ENCODE data around the gene PANX3. TPM values are rescaled to one million over a fixed set of nuclear protein-coding genes. Genes with fewer than 3 reads are reported as not detected.
A peak's percentile ranks its signal among the peaks of the same experiment; 100 is the strongest.

The PANX3 gene, protein sequence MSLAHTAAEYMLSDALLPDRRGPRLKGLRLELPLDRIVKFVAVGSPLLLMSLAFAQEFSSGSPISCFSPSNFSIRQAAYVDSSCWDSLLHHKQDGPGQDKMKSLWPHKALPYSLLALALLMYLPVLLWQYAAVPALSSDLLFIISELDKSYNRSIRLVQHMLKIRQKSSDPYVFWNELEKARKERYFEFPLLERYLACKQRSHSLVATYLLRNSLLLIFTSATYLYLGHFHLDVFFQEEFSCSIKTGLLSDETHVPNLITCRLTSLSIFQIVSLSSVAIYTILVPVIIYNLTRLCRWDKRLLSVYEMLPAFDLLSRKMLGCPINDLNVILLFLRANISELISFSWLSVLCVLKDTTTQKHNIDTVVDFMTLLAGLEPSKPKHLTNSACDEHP
- total RNA-seq = not detected

- no peaks in the 10 kb centered on the region for H3K36me3 Mint-ChIP-seq
- DNase-seq (ENCODE audit: low spot score in 2 of 2) = no peak
- no peaks in the 10 kb centered on the region for H3K9me3 Mint-ChIP-seq
- H3K27ac Mint-ChIP-seq = no peak within 1 kb of the TSS
- ATAC-seq = no peak
These were observed at the start of gene PANX3 for GRCh38 chr11:124611064-124611463. TSS of gene PANX3 (plus strand) at chr11:124611428. CDS start at chr11:124611557, 129 bp downstream.

GRCh38 chr11:124569697-124570096 lies 41.5 kb upstream of the PANX3 start, which contains the start of gene OR8A1:
TSS of gene OR8A1 (plus strand) at chr11:124569997. CDS start at chr11:124570120, 123 bp downstream.
- Mint-ChIP-seq H3K9me3 (no peaks in the 10 kb centered on the region), H3K27ac (no peak within 1 kb of the TSS), H3K36me3 (no peaks in the 10 kb centered on the region)
- no peak for DNase-seq (ENCODE audit: low spot score in 2 of 2)
- no peak for ATAC-seq

GRCh38 chr11:124570160-124570559 lies 41.1 kb upstream of the PANX3 start:
- ATAC-seq (no peak), DNase-seq (ENCODE audit: low spot score in 2 of 2) (no peak)
- no peak overlapping the region for H3K27ac Mint-ChIP-seq
- H3K36me3 Mint-ChIP-seq = no peaks in the 10 kb centered on the region
- no peaks in the 10 kb centered on the region for H3K9me3 Mint-ChIP-seq

GRCh38 chr11:124577716-124578427 lies 33.4 kb upstream of the PANX3 start:
- Mint-ChIP-seq H3K36me3 (no peaks in the 10 kb centered on the region), H3K9me3 (no peaks in the 10 kb centered on the region), H3K27ac (no peak overlapping the region)
- no peak for DNase-seq (ENCODE audit: low spot score in 2 of 2)
- no peak for ATAC-seq

DNA sequence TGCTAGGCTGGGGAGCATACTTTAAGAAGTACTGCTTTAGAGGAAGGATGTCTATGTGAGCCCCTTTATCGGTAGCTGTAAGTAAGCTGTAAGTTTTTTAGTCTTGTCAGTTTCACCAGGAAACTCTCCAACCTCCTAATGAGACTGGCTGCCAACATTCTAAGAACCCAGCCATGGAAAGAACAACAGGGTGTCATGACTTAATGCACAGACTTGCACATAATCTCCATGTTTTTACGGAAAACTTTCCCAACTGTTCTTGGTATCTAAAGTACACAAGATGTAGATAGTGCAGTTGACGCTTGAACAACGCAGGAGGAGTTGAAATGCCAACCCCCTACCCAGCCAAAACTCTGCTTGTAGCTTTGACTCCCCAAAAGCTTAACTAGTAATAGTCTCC lies 32.5 kb upstream of the PANX3 start:
- no peak overlapping the region for H3K27ac Mint-ChIP-seq
- H3K9me3 Mint-ChIP-seq = no peaks in the 10 kb centered on the region
- ATAC-seq (no peak), DNase-seq (ENCODE audit: low spot score in 2 of 2) (no peak)
- no peaks in the 10 kb centered on the region for H3K36me3 Mint-ChIP-seq

- Mint-ChIP-seq H3K36me3 (no peaks in the 10 kb centered on the region), H3K9me3 (no peaks in the 10 kb centered on the region), H3K27ac (no peak overlapping the region)
- DNase-seq (ENCODE audit: low spot score in 2 of 2) (no peak), ATAC-seq (no peak)
These were observed 29.4 kb upstream of the PANX3 start for GRCh38 chr11:124581817-124582216.

DNA sequence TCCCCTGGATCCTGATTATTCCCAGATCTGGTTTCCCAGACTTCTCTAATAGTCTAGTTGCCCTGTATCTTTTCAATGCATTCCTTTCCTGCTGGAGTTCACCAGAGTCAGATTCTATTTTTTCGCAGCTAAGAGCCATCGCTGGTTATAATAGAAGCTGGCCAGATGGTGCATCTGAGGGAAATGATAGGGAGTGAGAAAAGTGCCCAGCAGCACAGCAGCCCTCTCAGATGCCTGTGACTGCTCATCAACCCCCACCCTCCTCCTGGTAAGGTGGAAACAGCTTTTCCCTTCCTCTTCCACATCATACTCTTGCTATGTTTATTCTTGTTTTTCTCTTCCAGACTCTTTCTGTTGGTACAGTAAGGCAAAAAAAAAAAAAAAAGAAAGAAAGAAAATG lies 28.7 kb upstream of the PANX3 start:
- no peak for DNase-seq (ENCODE audit: low spot score in 2 of 2)

DNA sequence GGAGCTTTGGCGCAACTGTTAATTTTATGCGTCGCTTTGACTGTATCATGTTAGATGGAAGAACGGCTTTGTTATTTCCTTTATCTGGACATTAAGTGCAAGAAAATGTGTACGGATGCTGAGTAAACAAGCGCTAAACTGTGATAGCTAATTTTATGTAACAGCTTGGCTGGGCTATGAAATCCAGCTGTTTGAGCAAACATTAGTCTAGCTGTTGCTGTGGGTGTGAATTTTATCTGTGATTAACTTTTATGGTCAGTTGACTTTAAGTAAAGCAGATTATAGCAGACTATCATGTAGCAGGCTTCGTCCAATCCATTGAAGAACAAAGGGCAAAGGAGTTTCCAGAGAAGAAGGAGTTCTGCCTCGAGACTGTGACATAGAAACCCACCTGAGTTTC lies 27.4 kb upstream of the PANX3 start:
- Mint-ChIP-seq H3K9me3 (no peaks in the 10 kb centered on the region), H3K36me3 (no peaks in the 10 kb centered on the region), H3K27ac (no peak overlapping the region)
- DNase-seq (ENCODE audit: low spot score in 2 of 2) (no peak), ATAC-seq (no peak)

More for the DNA sequence above, 28.7 kb upstream of the PANX3 start:
- Mint-ChIP-seq H3K9me3 (no peaks in the 10 kb centered on the region), H3K36me3 (no peaks in the 10 kb centered on the region), H3K27ac (no peak overlapping the region)
- ATAC-seq = no peak

DNA sequence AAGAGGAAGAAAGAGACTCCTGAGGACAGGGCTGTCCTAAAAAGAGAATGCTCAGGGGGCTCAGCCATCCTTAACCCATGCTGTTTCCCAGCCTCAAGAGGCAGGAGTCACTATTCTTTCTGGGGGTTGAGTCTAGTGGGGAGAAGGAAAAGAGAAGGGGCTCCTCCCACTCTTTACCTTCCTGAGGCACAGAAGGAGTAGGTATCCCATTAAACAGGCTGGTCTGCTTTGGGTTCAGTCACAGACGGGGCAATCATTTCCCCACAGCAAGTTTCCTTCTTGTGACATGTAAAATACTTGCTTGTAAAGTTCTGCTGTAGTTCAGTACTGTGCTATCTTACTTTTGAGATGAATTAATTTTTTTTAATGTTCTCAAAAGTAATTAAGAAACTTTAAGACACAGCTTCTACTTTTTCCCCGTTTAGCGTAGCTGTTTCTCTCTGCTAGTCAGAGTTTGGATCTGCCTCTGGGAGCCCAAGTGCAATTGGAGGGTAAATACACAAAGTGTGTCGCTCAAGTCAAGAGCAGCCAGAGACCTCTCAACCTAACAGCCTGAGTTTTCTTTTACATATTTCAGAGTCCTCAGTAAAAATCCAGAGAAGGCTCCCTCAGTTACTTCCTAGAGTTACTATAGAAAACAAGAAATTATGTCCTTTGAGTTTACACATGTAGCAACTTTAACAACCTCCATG lies 26.4 kb upstream of the PANX3 start:
- Mint-ChIP-seq H3K36me3 (no peaks in the 10 kb centered on the region), H3K9me3 (no peaks in the 10 kb centered on the region), H3K27ac (no peak overlapping the region)
- DNase-seq (ENCODE audit: low spot score in 2 of 2) (no peak), ATAC-seq (no peak)

DNA sequence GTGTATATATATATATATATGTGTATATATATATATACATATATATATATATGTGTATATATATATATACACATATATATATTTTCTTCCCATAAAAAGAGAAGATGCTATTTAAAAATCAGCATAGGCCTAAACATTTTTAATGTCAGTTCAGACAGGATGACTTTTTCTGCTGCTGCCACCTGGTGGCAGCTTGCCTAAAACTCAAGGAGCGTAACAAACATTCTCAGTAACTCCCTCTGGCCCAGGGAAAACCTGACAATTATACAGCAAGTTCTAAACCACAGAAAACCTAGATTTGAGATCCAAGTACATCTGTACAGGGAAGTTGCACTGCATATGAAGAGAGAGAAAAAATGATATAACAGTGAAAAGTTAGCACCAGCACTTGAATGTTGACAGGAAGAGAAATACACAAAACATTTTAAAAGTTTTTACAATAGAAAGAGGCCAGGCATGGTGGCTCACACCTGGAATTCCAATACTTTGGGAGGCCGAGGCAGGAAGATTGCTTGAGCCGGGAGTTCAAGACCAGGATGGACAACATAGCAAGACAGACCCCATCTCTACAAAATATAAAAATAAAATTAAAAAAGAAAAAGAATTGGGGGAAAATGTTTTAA lies 24.9 kb upstream of the PANX3 start:
- peak in 1 of 2 donors; percentile 51 for ATAC-seq
- Mint-ChIP-seq H3K27ac (no peak overlapping the region), H3K36me3 (no peaks in the 10 kb centered on the region), H3K9me3 (no peaks in the 10 kb centered on the region)
- DNase-seq (ENCODE audit: low spot score in 2 of 2) = peak in 1 of 2 donors; percentile 48

- no peaks in the 10 kb centered on the region for H3K36me3 Mint-ChIP-seq
- DNase-seq (ENCODE audit: low spot score in 2 of 2) = no peak
- H3K27ac Mint-ChIP-seq = no peak overlapping the region
These were observed 19.8 kb upstream of the PANX3 start for GRCh38 chr11:124591430-124591829.

DNA sequence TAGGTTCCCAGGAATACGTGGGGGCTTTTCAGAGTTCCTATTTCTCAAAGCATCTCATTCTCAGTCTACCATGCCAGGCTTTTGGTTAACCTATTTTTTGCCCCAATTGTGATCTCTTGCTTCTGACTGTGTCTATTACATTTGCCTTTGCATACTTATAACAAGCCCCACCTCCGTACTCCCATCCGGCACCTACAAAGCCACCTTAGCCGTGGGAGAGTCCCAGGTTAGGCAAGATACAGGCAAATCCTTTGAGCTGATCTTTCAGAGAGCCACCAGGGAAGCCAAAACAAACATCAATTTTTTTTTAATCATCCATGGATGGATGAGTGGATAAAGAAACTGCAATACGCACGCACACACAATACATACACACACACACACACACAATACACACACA lies 18.6 kb upstream of the PANX3 start:
- DNase-seq (ENCODE audit: low spot score in 2 of 2) = no peak
- no peaks in the 10 kb centered on the region for H3K36me3 Mint-ChIP-seq
- no peaks in the 10 kb centered on the region for H3K9me3 Mint-ChIP-seq
- no peak overlapping the region for H3K27ac Mint-ChIP-seq
- no peak for ATAC-seq

More at GRCh38 chr11:124591430-124591829, 19.8 kb upstream of the PANX3 start:
- H3K9me3 Mint-ChIP-seq = no peaks in the 10 kb centered on the region
- no peak for ATAC-seq

GRCh38 chr11:124595302-124595701 lies 15.9 kb upstream of the PANX3 start:
- Mint-ChIP-seq H3K36me3 (no peaks in the 10 kb centered on the region), H3K27ac (no peak overlapping the region), H3K9me3 (no peaks in the 10 kb centered on the region)
- no peak for ATAC-seq
- DNase-seq (ENCODE audit: low spot score in 2 of 2) = no peak

- DNase-seq (ENCODE audit: low spot score in 2 of 2) (no peak), ATAC-seq (no peak)
- Mint-ChIP-seq H3K27ac (no peak overlapping the region), H3K36me3 (no peaks in the 10 kb centered on the region), H3K9me3 (no peaks in the 10 kb centered on the region)
These were observed 13.6 kb upstream of the PANX3 start for GRCh38 chr11:124597626-124598025.

GRCh38 chr11:124600621-124601320 lies 10.5 kb upstream of the PANX3 start:
- no peak overlapping the region for H3K27ac Mint-ChIP-seq
- no peaks in the 10 kb centered on the region for H3K9me3 Mint-ChIP-seq
- ATAC-seq (no peak), DNase-seq (ENCODE audit: low spot score in 2 of 2) (no peak)
- H3K36me3 Mint-ChIP-seq = no peaks in the 10 kb centered on the region

GRCh38 chr11:124602193-124602592 lies 9.0 kb upstream of the PANX3 start:
- no peaks in the 10 kb centered on the region for H3K9me3 Mint-ChIP-seq
- no peak overlapping the region for H3K27ac Mint-ChIP-seq
- H3K36me3 Mint-ChIP-seq = no peaks in the 10 kb centered on the region
- DNase-seq (ENCODE audit: low spot score in 2 of 2) (no peak), ATAC-seq (peak in 1 of 2 donors; percentile 89)
